OCI-LY3 (cell line): Measurements from ENCODE around the gene DENND1A.

Source experiments
- CTCF ChIP-seq: fragments of 200-600, 300-600 bp; sonication (generic); IDR thresholded peaks from 2 replicates; pipeline ENCODE4 v1.5.1; 2014; ENCODE audit warnings: antibody characterized with exemption, low read length, low read depth
- EZH2phosphoT487 ChIP-seq: fragments of 200-600 bp; shearing (Covaris generic); IDR thresholded peaks from 2 replicates; pipeline ENCODE4 v1.6.1; 2018; ENCODE audit warnings: antibody characterized with exemption, mixed run types, low read depth

- TF ChIP-seq CTCF = no peak
- no peak for TF ChIP-seq EZH2phosphoT487
Observed at GRCh38 chr9:123645762-123646161, 284.2 kb downstream of the DENND1A start.
